Activated naive CD8-positive, alpha-beta T cell treated with anti-CD3 and anti-CD28 coated beads, Interleukin-2, amount 10 ng/mL, durations not matched to agents 7 days and 5 days (primary cell): ENCODE results near the gene MAPRE3. TPM values are rescaled to one million over a fixed set of nuclear protein-coding genes. Genes with fewer than 3 reads are reported as not detected.

Experiments
- ATAC-seq: fragments of 150-1000 bp; cut with Tn5 transposase; one replicate; pipeline ENCODE4 v1.10.0; 2021; ENCODE audit warnings: low read depth, moderate library complexity
- POLR2A ChIA-PET: fragments of 350-600 bp; sonication (Branson Sonifier 250); formaldehyde crosslinking; loops from one replicate; lab custom pipeline; 2021; ENCODE audit warnings: antibody characterized with exemption; lab: Charles Lee
- DNase-seq: peaks from one replicate; pipeline ENCODE4 v3.0.0; 2021
- H3K27ac Mint-ChIP-seq: one replicate; pipeline ENCODE4 v1.8.0; 2022; ENCODE audit warnings: mild to moderate bottlenecking, mixed read lengths
- H3K27me3 Mint-ChIP-seq: one replicate; pipeline ENCODE4 v1.8.0; 2022; ENCODE audit warnings: mild to moderate bottlenecking, moderate library complexity, mixed read lengths
- H3K36me3 Mint-ChIP-seq: one replicate; pipeline ENCODE4 v1.8.0; 2021; ENCODE audit warnings: mild to moderate bottlenecking, mixed read lengths
- H3K4me1 Mint-ChIP-seq: one replicate; pipeline ENCODE4 v1.8.0; 2021; ENCODE audit warnings: mixed read lengths
- H3K4me3 Mint-ChIP-seq: one replicate; pipeline ENCODE4 v1.8.0; 2022; ENCODE audit warnings: mild to moderate bottlenecking, moderate library complexity, mixed read lengths
- H3K9me3 Mint-ChIP-seq: one replicate; pipeline ENCODE4 v1.8.0; 2021; ENCODE audit warnings: mixed read lengths
- total RNA-seq, 2 experiments: library from RNA; stranded (reverse); gene quantifications; one replicate each; pipeline ENCODE4 v1.2.3, GENCODE V29; 2021

MAPRE3 gene
- total RNA-seq, 2 experiments from 2014 or later: 1.9 to 2.0 TPM

DNA sequence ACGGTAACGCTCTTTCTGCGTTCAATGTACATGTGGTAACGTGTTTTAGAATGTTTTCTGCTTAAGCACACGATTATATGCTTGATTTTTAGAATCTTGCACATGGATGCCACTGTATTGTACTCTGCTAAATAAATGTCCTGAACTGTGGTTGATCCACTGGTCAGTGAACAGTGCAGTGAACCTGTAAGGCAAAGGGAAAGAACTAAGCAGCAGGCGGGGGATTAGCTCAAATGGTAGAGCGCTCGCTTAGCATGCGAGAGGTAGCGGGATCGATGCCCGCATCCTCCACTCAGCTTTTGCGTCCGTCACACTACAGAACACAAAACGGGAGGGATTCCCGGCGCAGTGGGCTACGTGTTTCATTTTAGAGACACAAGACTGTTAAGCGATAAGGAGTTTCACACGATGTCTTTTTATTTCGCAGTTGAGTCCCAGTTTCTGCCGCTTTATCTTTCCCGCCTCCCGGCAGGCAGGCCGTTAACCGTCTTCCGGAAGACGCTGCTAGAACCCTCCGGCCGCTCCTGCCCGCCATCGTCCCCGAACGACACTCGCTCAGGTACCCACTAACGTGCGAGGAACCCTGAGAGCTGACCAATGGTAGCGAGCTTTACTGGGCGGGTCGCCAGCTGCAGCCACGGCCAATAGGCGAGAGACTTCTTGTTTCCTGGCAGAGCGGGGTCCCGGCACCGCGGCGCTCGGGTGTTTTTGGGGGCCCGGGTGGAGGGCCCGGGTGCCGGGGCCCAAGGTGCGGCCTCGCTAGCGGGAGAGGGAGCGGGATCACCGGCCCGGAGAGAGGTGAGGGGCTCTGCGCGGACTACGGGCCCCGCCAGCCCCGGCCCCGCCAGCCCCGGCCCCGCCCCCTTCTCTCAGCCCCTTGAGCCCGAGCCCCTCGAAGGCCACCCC, 80.8 kb downstream of the MAPRE3 start, which contains the start of gene AGBL5:
Gene AGBL5 (plus strand): TSS at position 673 of the 906 bp plus-strand sequence. CDS start 1,291 bp downstream, outside the sequence.
- Mint-ChIP-seq H3K27ac (peak within 1 kb of the TSS; percentile 99), H3K9me3 (peaks cover 4% of the 10 kb centered on the region), H3K36me3 (peaks cover 13% of the 10 kb centered on the region), H3K4me3 (peak within 1 kb of the TSS; percentile 97), H3K27me3 (peaks cover 4% of the 10 kb centered on the region), H3K4me1 (peaks cover 26% of the 10 kb centered on the region)
- ATAC-seq (peak; percentile 77), DNase-seq (peak; percentile 95)
- POLR2A ChIA-PET: interaction anchor here (0.6 to 5.5 kb wide), 20 partner anchors 9 to 526 kb away, joined by 3 to 92 read pairs (median 4); partner anchors contain the start of genes ATRAID, KHK, MPV17 and OST4

DNA sequence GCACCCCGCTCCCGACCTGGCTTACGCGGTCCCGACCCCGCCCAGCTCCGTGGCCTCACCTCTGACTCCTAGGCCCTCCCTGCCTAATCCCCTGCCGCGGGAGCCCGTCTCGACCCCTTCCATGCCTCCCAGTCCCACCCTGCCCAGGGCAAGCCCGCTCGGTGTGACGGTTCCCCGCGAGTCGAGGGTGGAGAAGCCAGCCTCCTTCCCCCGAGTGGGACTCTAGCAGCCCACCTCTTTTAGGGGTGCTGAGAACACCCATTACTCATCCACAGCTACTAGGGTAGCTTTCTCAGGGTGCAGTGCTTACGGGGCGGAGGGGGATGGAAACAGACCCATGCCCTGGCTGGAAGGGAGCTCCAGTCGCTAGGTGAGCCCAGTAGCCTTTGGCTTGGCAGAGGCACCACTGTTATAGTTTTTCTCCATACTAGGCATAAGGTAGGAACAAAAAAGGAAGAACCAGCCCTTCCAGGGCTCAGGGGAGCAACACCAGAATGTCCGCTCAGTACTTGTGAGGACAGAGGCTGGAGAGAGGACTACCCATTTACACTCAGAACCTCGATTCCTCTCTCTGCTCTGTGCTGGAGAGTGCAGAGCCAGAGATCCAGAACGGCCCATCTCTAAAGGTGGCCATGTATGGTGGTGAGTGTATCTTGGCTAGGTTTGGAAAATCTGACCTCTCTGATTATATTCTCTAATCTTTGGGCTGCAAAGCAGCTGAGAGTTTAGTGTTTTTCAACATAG, 81.6 kb downstream of the MAPRE3 start:
- H3K9me3 Mint-ChIP-seq: peaks cover 4% of the 10 kb centered on the region
- no peak for DNase-seq
- POLR2A ChIA-PET: interaction anchor here (0.6 to 5.5 kb wide), 12 partner anchors 11 to 526 kb away, joined by 3 to 92 read pairs (median 8); partner anchors contain the start of genes ATRAID, KHK, MPV17 and OST4
- peaks cover 15% of the 10 kb centered on the region for H3K36me3 Mint-ChIP-seq
- peaks cover 4% of the 10 kb centered on the region for H3K27me3 Mint-ChIP-seq
- H3K4me1 Mint-ChIP-seq: peaks cover 26% of the 10 kb centered on the region
- H3K27ac Mint-ChIP-seq: peak overlapping the region; percentile 83
- H3K4me3 Mint-ChIP-seq: peak overlapping the region; percentile 90
- no peak for ATAC-seq

DNA sequence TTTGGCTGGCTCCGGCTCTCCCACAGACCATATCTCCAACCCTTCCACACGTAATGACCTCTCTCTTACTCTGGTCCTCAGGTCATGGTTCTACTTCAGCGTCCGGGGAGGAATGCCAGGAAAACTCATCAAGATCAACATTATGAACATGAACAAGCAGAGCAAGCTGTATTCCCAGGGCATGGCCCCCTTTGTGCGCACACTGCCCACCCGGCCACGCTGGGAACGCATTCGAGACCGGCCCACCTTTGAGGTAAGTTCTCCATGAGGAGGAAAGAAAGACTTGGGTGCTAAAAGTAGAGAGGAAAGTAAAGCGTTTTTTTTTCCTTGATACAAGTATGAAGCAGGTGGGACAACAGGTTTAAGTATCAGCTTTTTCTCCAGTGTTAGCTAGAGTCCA, 82.9 kb downstream of the MAPRE3 start:
- H3K27ac Mint-ChIP-seq: no peak overlapping the region
- DNase-seq (no peak), ATAC-seq (no peak)
- H3K9me3 Mint-ChIP-seq: peaks cover 4% of the 10 kb centered on the region
- H3K27me3 Mint-ChIP-seq: peaks cover 4% of the 10 kb centered on the region
- peaks cover 24% of the 10 kb centered on the region for H3K4me1 Mint-ChIP-seq
- POLR2A ChIA-PET: interaction anchor here (2.6 to 5.5 kb wide), 2 partner anchors 11 to 20 kb away, joined by 11 to 92 read pairs; partner anchors contain the start of gene OST4
- H3K4me3 Mint-ChIP-seq: peak overlapping the region; percentile 18
- H3K36me3 Mint-ChIP-seq: peaks cover 15% of the 10 kb centered on the region

DNA sequence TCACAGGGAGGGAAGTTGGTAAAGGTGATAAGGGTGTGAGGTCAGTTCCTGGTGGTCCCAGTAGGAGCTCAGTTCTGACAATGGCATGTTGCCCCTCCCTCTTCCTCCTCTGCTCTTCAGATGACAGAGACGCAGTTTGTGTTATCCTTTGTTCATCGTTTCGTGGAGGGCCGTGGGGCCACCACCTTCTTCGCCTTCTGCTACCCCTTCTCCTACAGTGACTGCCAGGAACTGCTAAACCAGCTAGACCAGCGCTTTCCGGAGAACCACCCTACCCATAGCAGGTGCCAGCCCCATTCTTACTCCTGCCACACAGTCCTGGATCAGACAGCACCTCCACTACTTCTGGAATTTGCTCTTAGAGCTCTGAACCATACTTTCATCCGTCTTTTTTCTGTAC, 83.3 kb downstream of the MAPRE3 start:
- H3K27ac Mint-ChIP-seq: no peak overlapping the region

DNA sequence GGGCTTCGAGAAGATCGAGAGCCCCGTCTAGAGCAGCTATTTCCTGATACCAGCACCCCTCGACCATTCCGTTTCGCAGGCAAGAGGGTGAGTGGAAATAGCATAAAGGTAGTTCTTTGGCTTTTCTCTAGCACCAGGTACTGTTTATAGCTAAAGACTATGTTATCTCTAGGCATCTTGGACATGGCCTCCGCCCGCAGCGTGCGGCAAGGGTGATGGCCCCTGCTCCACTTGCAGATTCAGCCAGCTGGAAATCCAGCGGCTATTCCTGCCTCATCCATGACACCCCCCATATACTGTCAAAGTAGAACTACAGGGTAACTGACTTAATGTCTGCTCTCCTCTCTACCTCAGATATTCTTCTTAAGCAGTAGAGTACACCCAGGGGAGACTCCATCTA, 84.3 kb downstream of the MAPRE3 start:
- no peak overlapping the region for H3K4me3 Mint-ChIP-seq
- POLR2A ChIA-PET: interaction anchor here (0.9 to 5.5 kb wide), 3 partner anchors 9 to 27 kb away, joined by 3 to 92 read pairs (median 3); partner anchors contain the start of gene OST4
- peaks cover 15% of the 10 kb centered on the region for H3K36me3 Mint-ChIP-seq
- H3K27ac Mint-ChIP-seq: no peak overlapping the region
- H3K4me1 Mint-ChIP-seq: peaks cover 18% of the 10 kb centered on the region
- peaks cover 4% of the 10 kb centered on the region for H3K27me3 Mint-ChIP-seq
- ATAC-seq (no peak), DNase-seq (no peak)
- peaks cover 4% of the 10 kb centered on the region for H3K9me3 Mint-ChIP-seq

More for the DNA sequence above, 83.3 kb downstream of the MAPRE3 start:
- POLR2A ChIA-PET: interaction anchor here (5.5 kb wide), 1 partner anchor 19 kb away, joined by 92 read pairs; the partner anchor contains the start of gene OST4
- H3K4me3 Mint-ChIP-seq: no peak overlapping the region
- peaks cover 24% of the 10 kb centered on the region for H3K4me1 Mint-ChIP-seq
- ATAC-seq (no peak), DNase-seq (no peak)
- H3K27me3 Mint-ChIP-seq: peaks cover 4% of the 10 kb centered on the region
- H3K36me3 Mint-ChIP-seq: peaks cover 15% of the 10 kb centered on the region
- H3K9me3 Mint-ChIP-seq: peaks cover 4% of the 10 kb centered on the region

DNA sequence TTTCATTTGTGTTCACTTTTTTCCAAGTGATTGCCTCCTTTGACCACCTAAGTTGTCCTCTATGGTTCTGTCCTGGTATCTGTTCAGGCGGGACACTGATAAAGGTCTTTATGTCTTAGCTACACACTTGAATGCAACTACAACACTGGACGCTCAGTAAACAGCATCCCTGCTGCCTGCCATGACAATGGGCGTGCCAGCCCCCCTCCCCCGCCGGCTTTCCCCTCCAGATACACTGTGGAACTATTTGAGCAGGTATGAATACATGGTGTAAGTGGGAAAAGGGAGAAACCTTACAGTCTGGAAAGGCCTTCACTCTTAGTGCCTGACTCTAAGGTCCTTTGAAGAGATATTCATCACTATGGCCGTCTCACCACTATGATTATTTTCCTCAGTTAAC, 86.7 kb downstream of the MAPRE3 start:
- H3K27ac Mint-ChIP-seq: no peak overlapping the region
- H3K4me3 Mint-ChIP-seq: no peak overlapping the region

DNA sequence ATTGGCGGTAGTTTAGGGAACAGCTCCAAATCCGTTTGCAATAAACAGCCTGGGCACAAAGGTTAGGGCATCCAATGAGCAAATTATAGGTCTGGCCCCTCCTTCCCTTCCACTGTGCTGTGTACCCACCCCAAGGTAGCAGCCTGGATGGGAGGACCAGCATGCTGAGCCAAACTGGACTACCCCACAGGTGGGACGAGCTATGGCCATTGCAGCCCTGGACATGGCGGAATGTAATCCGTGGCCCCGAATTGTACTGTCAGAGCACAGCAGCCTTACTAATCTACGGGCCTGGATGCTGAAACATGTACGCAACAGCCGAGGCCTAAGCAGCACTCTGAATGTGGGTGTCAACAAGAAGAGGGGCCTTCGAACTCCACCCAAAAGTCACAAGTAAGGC, 87.8 kb downstream of the MAPRE3 start:
- POLR2A ChIA-PET: interaction anchor here (1.5 to 2.6 kb wide), 2 partner anchors 10 to 13 kb away, joined by 6 to 9 read pairs; partner anchors contain the start of gene OST4
- Mint-ChIP-seq H3K4me1 (peaks cover 6% of the 10 kb centered on the region), H3K4me3 (no peak overlapping the region), H3K9me3 (no peaks in the 10 kb centered on the region), H3K27ac (no peak overlapping the region), H3K36me3 (peaks cover 14% of the 10 kb centered on the region), H3K27me3 (no peaks in the 10 kb centered on the region)
- DNase-seq (no peak), ATAC-seq (no peak)

More for the DNA sequence above, 86.7 kb downstream of the MAPRE3 start:
- ATAC-seq: no peak
- no peaks in the 10 kb centered on the region for H3K9me3 Mint-ChIP-seq
- DNase-seq: no peak
- H3K4me1 Mint-ChIP-seq: peaks cover 8% of the 10 kb centered on the region
- H3K36me3 Mint-ChIP-seq: peaks cover 9% of the 10 kb centered on the region
- POLR2A ChIA-PET: no interaction called here
- no peaks in the 10 kb centered on the region for H3K27me3 Mint-ChIP-seq

DNA sequence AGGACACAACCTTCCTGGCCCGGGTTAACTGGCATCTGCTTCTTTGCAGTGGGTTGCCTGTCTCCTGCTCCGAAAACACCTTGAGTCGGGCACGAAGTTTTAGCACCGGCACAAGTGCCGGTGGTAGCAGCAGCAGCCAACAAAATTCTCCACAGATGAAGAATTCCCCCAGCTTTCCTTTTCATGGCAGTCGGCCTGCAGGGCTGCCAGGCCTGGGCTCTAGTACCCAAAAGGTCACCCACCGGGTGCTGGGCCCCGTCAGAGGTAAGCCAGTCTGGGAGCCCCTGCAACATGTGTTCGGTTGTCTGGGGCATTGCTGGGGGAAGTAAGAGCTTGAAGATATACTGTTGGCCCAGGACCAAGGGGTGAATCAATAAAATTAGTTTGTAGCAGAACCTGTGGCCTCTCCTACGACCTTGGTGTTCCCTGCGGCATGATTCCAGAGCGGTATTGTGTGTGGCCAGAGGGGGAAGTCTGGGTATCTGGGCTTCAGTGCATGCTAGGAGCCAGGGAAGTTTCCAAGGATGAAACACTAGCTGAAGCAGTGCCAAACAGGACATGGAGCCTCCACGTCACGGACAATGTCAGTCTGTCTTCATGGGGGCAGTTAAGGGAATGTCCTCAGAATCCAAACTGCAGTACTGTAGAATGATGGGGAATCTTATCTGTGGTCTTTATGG, 88.8 kb downstream of the MAPRE3 start:
- Mint-ChIP-seq H3K4me1 (peaks cover 3% of the 10 kb centered on the region), H3K36me3 (peaks cover 14% of the 10 kb centered on the region), H3K4me3 (no peak overlapping the region), H3K9me3 (no peaks in the 10 kb centered on the region), H3K27ac (no peak overlapping the region), H3K27me3 (no peaks in the 10 kb centered on the region)
- no peak for ATAC-seq
- no peak for DNase-seq
- POLR2A ChIA-PET: interaction anchor here (1.4 to 2.6 kb wide), 2 partner anchors 8 to 9 kb away, joined by 4 to 9 read pairs; partner anchors contain the start of gene AGBL5

DNA sequence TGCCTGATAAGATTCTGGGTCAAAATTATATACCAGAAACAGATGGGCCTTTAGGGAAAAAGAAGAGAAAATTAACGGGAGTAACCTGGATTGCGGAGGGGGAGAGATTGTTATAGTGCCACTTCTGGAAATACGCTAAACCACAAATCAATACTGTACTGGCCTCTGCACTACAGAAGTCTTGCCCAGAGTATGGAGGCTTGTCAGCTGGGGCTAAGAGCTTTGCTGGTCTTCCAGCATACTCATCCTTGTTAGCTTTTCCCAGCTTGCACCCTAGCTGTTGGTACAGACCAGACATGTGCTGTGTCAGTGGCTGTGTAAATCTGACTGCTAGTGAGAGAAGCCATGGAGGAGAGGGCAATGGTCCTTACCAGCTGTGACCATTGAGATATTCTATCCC, 89.9 kb downstream of the MAPRE3 start:
- POLR2A ChIA-PET: interaction anchor here (0.9 to 1.4 kb wide), 2 partner anchors 9 kb away, joined by 4 to 5 read pairs; partner anchors contain the start of gene AGBL5
- ATAC-seq (no peak), DNase-seq (no peak)
- Mint-ChIP-seq H3K9me3 (no peaks in the 10 kb centered on the region), H3K27me3 (no peaks in the 10 kb centered on the region), H3K4me3 (no peak overlapping the region), H3K27ac (no peak overlapping the region), H3K36me3 (peaks cover 10% of the 10 kb centered on the region), H3K4me1 (peaks cover 3% of the 10 kb centered on the region)

DNA sequence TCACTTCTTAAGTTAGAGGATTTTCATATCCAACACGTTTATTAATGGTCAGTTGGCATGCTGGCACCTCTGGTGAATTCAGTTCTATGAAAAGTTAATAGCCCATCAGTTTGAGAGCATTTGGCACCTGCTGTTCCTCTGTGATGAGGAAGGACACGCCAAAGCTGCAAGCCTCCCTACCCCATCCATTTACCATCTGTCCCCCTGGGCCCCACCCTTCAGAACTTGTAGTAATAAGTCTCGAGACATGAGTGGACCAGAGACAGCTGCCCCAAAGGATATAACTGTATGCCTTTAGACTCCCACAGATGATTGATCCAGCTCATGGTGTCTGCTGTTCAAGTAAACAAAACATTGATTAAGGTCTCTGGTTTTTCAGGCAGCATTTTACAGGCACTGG, 94.7 kb downstream of the MAPRE3 start:
- DNase-seq: no peak

DNA sequence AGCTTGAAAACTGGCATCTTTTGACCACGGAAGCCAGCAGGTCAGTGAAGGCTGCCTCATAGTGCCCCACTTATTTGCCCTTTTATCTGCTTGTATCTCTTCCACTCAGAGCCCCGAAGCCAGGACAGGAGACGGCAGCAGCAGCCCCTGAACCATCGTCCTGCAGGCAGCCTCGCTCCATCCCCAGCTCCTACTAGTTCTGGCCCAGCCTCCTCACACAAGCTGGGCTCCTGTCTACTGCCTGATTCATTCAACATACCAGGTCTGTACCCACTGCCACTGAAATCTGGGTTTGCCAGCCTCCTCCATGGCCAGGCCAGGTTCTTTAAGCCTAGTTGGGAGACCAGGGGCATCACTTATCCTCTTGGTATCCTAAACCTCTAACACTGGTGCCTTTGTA, 96.9 kb downstream of the MAPRE3 start:
- Mint-ChIP-seq H3K36me3 (peaks cover 14% of the 10 kb centered on the region), H3K4me1 (peaks cover 26% of the 10 kb centered on the region), H3K27ac (no peak overlapping the region), H3K9me3 (no peaks in the 10 kb centered on the region), H3K27me3 (no peaks in the 10 kb centered on the region), H3K4me3 (no peak overlapping the region)
- POLR2A ChIA-PET: interaction anchor here (1.0 to 2.6 kb wide), 4 partner anchors 9 to 20 kb away, joined by 3 to 10 read pairs (median 7); partner anchors contain the start of gene AGBL5
- no peak for DNase-seq
- no peak for ATAC-seq

More for the DNA sequence above, 94.7 kb downstream of the MAPRE3 start:
- Mint-ChIP-seq H3K27ac (no peak overlapping the region), H3K4me1 (peaks cover 20% of the 10 kb centered on the region), H3K4me3 (no peak overlapping the region), H3K27me3 (no peaks in the 10 kb centered on the region), H3K36me3 (peaks cover 15% of the 10 kb centered on the region), H3K9me3 (no peaks in the 10 kb centered on the region)
- POLR2A ChIA-PET: interaction anchor here (0.9 to 2.7 kb wide), 2 partner anchors 13 to 22 kb away, joined by 3 to 11 read pairs; partner anchors contain the start of gene AGBL5
- ATAC-seq: no peak

DNA sequence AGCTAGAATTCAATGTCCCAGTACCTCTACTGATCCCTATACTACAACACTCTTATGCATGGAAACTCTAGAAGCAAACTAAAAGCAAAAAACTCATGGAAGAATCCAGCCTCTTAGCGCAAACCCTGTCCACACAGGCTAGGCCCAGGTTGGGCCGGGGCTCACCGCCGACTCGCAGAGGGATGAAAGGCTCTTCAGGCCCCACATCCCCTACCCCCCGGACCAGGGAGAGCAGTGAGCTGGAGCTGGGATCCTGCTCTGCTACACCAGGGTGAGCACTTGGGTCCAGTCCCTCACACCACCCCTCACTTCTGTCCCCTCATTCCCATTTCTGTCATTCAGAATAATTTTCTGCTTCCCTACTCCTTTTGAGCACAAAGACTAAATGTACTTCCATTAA, 99.0 kb downstream of the MAPRE3 start:
- H3K4me1 Mint-ChIP-seq: peaks cover 39% of the 10 kb centered on the region
- H3K4me3 Mint-ChIP-seq: peak overlapping the region; percentile 93

More for the DNA sequence above, 99.0 kb downstream of the MAPRE3 start:
- ATAC-seq (no peak), DNase-seq (no peak)
- H3K36me3 Mint-ChIP-seq: peaks cover 13% of the 10 kb centered on the region
- no peak overlapping the region for H3K27ac Mint-ChIP-seq
- H3K9me3 Mint-ChIP-seq: no peaks in the 10 kb centered on the region
- POLR2A ChIA-PET: interaction anchor here (0.7 to 2.4 kb wide), 2 partner anchors 9 to 11 kb away, joined by 5 to 9 read pairs; no protein-coding TSS in a partner anchor
- no peaks in the 10 kb centered on the region for H3K27me3 Mint-ChIP-seq
